Trophoblast cell (in vitro differentiated cells and primary cell): ENCODE measurements around the gene SLC35F4.
"Not testable (repeated sequence)": the region's sequence is repeated elsewhere in the genome, so short reads cannot be mapped to it uniquely, and the experiment has no call there.

Source experiments
- DNase-seq, 2 donors: peaks; one replicate each; pipeline ENCODE4 v3.0.0-alpha.2; 2016
- H2AFZ ChIP-seq: 2 replicates; pipeline ENCODE4 v1.6.1; 2013; ENCODE audit warnings: low read length, moderate library complexity, mild to moderate bottlenecking; ENCODE audit not compliant: insufficient read depth, poor library complexity
- H2AK5ac ChIP-seq: 2 replicates; pipeline ENCODE4 v1.6.1; 2013; ENCODE audit warnings: mild to moderate bottlenecking, low read length
- H2BK120ac ChIP-seq: 2 replicates; pipeline ENCODE4 v1.6.1; 2013; ENCODE audit warnings: low read length, mild to moderate bottlenecking, moderate library complexity; ENCODE audit not compliant: insufficient read depth, poor library complexity
- H2BK12ac ChIP-seq: 2 replicates; pipeline ENCODE4 v1.6.1; 2013; ENCODE audit warnings: mild to moderate bottlenecking, low read length, moderate library complexity
- H2BK5ac ChIP-seq: 2 replicates; pipeline ENCODE4 v1.6.1; 2013; ENCODE audit warnings: low read length, low read depth, moderate library complexity, mild to moderate bottlenecking; ENCODE audit not compliant: poor library complexity
- H3K14ac ChIP-seq: 2 replicates; pipeline ENCODE4 v1.6.1; 2013; ENCODE audit warnings: mild to moderate bottlenecking, low read length
- H3K18ac ChIP-seq: 2 replicates; pipeline ENCODE4 v1.6.1; 2013; ENCODE audit warnings: mild to moderate bottlenecking, low read length
- H3K23ac ChIP-seq: 2 replicates; pipeline ENCODE4 v1.6.1; 2013; ENCODE audit warnings: low read length
- H3K27ac ChIP-seq: 2 replicates; pipeline ENCODE4 v1.5.1; 2013; ENCODE audit warnings: low read depth, mild to moderate bottlenecking, inconsistent platforms, low read length, moderate library complexity
- H3K27me3 ChIP-seq: 2 replicates; pipeline ENCODE4 v1.6.1; 2013; ENCODE audit warnings: inconsistent platforms, mild to moderate bottlenecking, low read length, moderate library complexity; ENCODE audit not compliant: insufficient read depth
- H3K36me3 ChIP-seq, 2 experiments: 1 replicate in 1 of 2; 2 replicates in 1 of 2; pipeline ENCODE4 v1.6.1; 2013; ENCODE audit warnings: low read length in 2 of 2, mild to moderate bottlenecking in 2 of 2, moderate library complexity in 1 of 2; ENCODE audit not compliant: insufficient read depth in 2 of 2, control insufficient read depth in 1 of 2
- H3K4ac ChIP-seq: 2 replicates; pipeline ENCODE4 v1.6.1; 2013; ENCODE audit warnings: low read depth, mild to moderate bottlenecking, low read length, moderate library complexity
- H3K4me1 ChIP-seq, 2 experiments: 1 replicate in 1 of 2; 2 replicates in 1 of 2; pipeline ENCODE4 v1.6.1; 2013; ENCODE audit warnings: low read length in 2 of 2, mild to moderate bottlenecking in 2 of 2, moderate library complexity in 1 of 2; ENCODE audit not compliant: insufficient read depth in 2 of 2, control insufficient read depth in 1 of 2
- H3K4me2 ChIP-seq: 2 replicates; pipeline ENCODE4 v1.6.1; 2013; ENCODE audit warnings: inconsistent platforms, mild to moderate bottlenecking, low read length, moderate library complexity
- H3K4me3 ChIP-seq: 2 replicates; pipeline ENCODE4 v1.5.1; 2013; ENCODE audit warnings: mild to moderate bottlenecking, low read depth, low read length, inconsistent platforms
- H3K79me1 ChIP-seq: one replicate; pipeline ENCODE4 v1.6.1; 2013; ENCODE audit warnings: low read length
- H3K79me2 ChIP-seq: 2 replicates; pipeline ENCODE4 v1.6.1; 2013; ENCODE audit warnings: low read length, mild to moderate bottlenecking; ENCODE audit not compliant: control insufficient read depth, insufficient read depth, poor library complexity
- H3K9ac ChIP-seq: 2 replicates; pipeline ENCODE4 v1.6.1; 2013; ENCODE audit warnings: mild to moderate bottlenecking, low read length
- H3K9me3 ChIP-seq: 2 replicates; pipeline ENCODE4 v1.6.1; 2013; ENCODE audit warnings: low read depth, mild to moderate bottlenecking, control low read depth, inconsistent platforms, low read length; ENCODE audit not compliant: insufficient read depth
- H4K12ac ChIP-seq: 2 replicates; pipeline ENCODE4 v1.6.1; 2013; ENCODE audit warnings: low read depth, mild to moderate bottlenecking, low read length, moderate library complexity
- H4K8ac ChIP-seq: 2 replicates; pipeline ENCODE4 v1.6.1; 2013; ENCODE audit warnings: low read depth, mild to moderate bottlenecking, low read length, moderate library complexity
- H4K91ac ChIP-seq: one replicate; pipeline ENCODE4 v1.6.1; 2013; ENCODE audit warnings: low read depth, mild to moderate bottlenecking, low read length, moderate library complexity
- WGBS: extraction: QIAGEN DNeasy Blood & Tissue Kit; methylation state at CpG from one replicate; pipeline ENCODE4 v1.1.7; 2013; ENCODE audit warnings: missing lambda C conversion rate; ENCODE audit not compliant: insufficient read length, insufficient coverage; ENCODE audit errors: extremely low coverage; 5-methylcytosine and 5-hydroxymethylcytosine counted together

Gene SLC35F4

GRCh38 chr14:57753821-57754220, 112.1 kb downstream of the SLC35F4 start:
- WGBS: no CpG with 5 or more reads among the region's 4 CpGs
- H3K4ac ChIP-seq: no peak overlapping the region

DNA sequence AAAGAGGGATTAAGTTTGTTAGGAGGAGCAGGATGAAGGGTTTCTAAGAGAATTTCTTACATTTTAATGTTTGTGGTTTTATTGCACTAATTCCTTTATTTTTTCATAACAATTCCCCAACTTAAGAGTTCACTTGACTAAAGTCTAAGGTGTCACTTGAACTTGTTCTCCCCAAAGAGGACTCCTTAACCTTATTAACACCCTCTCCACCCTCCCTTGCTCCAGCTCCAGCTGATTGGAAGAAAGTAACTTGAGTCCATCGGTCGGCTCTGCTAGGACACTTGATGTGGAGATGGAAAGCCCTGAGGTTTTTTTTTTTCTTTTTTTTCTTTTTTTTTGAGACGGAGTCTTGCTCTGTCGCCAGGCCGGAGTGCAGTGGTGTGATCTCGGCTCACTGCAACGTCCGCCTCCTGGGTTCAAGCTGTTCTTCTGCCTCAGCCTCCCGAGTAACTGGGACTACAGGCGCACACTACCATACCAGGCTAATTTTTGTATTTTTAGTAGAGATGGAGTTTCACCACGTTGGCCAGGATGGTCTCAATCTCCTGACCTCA, 113.7 kb downstream of the SLC35F4 start:
- not testable (repeated sequence) for H2AK5ac ChIP-seq, H3K4me2 ChIP-seq, H2BK5ac ChIP-seq, H2BK12ac ChIP-seq, H4K12ac ChIP-seq, H3K36me3 ChIP-seq, H3K27ac ChIP-seq, H3K79me2 ChIP-seq, H2BK120ac ChIP-seq, H3K18ac ChIP-seq, H3K9ac ChIP-seq, H3K4me1 ChIP-seq, H3K4me3 ChIP-seq, H3K79me1 ChIP-seq, H3K27me3 ChIP-seq, H3K14ac ChIP-seq, H3K9me3 ChIP-seq, H4K91ac ChIP-seq, H3K4ac ChIP-seq, DNase-seq, H4K8ac ChIP-seq, H2AFZ ChIP-seq, H3K23ac ChIP-seq
- no CpG with 5 or more reads among the region's 11 CpGs for WGBS

More at GRCh38 chr14:57753821-57754220, 112.1 kb downstream of the SLC35F4 start:
- Histone ChIP-seq H2BK120ac (no peak overlapping the region), H4K91ac (no peak overlapping the region), H3K18ac (no peak overlapping the region), H2AFZ (no peak overlapping the region), H2BK12ac (no peak overlapping the region), H3K9me3 (no peaks in the 10 kb centered on the region), H3K4me2 (no peak overlapping the region), H4K8ac (no peak overlapping the region), H3K4me3 (no peak overlapping the region), H2BK5ac (no peak overlapping the region), H3K27me3 (no peaks in the 10 kb centered on the region), H3K79me2 (no peaks in the 10 kb centered on the region), H3K36me3 (no peaks in the 10 kb centered on the region), H3K14ac (no peak overlapping the region), H2AK5ac (no peak overlapping the region), H3K23ac (no peak overlapping the region), H3K9ac (no peak overlapping the region), H3K27ac (no peak overlapping the region), H3K79me1 (no peaks in the 10 kb centered on the region), H3K4me1 (no peaks in the 10 kb centered on the region), H4K12ac (no peak overlapping the region)
- DNase-seq: no peak

DNA sequence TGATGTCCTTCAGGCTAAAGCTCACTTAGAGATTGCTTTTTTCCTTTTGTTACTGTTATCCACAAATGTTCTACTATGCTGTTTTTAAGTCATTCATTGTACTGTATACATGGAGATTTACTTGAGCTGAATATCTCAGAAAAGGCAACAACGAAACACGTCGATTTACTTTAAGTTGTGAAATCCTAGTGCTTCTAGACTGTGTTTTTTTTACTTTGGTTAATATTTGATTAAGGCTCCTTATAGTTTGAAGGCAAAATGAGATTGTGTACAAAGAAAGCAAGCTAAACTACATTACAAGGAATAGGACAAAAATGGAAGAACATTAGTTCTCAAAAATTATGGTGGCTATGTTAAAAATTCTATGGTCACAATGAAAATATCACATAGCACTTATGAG, 114.5 kb downstream of the SLC35F4 start:
- H4K12ac ChIP-seq: no peak overlapping the region

DNA sequence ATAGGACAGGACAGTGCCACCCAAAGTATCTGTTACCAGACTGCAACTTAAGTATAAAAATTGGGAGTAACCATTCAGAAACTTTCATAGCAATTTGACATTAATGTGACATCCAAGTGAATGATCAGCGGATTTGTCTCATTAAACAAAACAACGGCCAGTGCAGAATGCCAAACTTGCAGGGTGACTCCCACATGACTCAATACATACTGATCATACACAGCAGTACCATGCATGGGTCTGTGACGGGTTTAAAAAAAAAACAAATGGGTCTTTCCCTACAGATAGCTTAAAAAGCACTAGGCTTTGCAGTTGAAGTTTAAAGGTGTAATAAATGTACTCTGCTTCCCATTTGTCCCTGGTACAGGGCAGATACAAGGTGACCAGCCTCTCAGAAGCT, 116.6 kb downstream of the SLC35F4 start:
- no peak overlapping the region for H4K12ac ChIP-seq
- no peak overlapping the region for H3K23ac ChIP-seq
- H3K4me2 ChIP-seq: no peak overlapping the region
- H2BK120ac ChIP-seq: no peak overlapping the region
- no peaks in the 10 kb centered on the region for H3K27me3 ChIP-seq
- H4K8ac ChIP-seq: no peak overlapping the region
- no peak overlapping the region for H3K14ac ChIP-seq
- DNase-seq: peak; percentile 3 to 13
- no peak overlapping the region for H2BK5ac ChIP-seq
- H3K79me1 ChIP-seq: no peaks in the 10 kb centered on the region
- no peak overlapping the region for H3K4ac ChIP-seq
- no CpG with 5 or more reads among the region's 3 CpGs for WGBS
- H3K27ac ChIP-seq: no peak overlapping the region
- H2BK12ac ChIP-seq: no peak overlapping the region
- H3K18ac ChIP-seq: no peak overlapping the region
- H3K4me3 ChIP-seq: no peak overlapping the region
- H3K4me1 ChIP-seq: no peaks in the 10 kb centered on the region
- H4K91ac ChIP-seq: no peak overlapping the region
- no peak overlapping the region for H2AK5ac ChIP-seq
- no peak overlapping the region for H2AFZ ChIP-seq
- no peaks in the 10 kb centered on the region for H3K79me2 ChIP-seq
- H3K36me3 ChIP-seq: no peaks in the 10 kb centered on the region
- H3K9ac ChIP-seq: no peak overlapping the region
- no peaks in the 10 kb centered on the region for H3K9me3 ChIP-seq

More for the DNA sequence above, 114.5 kb downstream of the SLC35F4 start:
- no peaks in the 10 kb centered on the region for H3K9me3 ChIP-seq
- H2AFZ ChIP-seq: no peak overlapping the region
- H3K27ac ChIP-seq: no peak overlapping the region
- H3K14ac ChIP-seq: no peak overlapping the region
- no peak overlapping the region for H4K8ac ChIP-seq
- H3K79me2 ChIP-seq: no peaks in the 10 kb centered on the region
- no peak overlapping the region for H2AK5ac ChIP-seq
- H4K91ac ChIP-seq: no peak overlapping the region
- H3K4ac ChIP-seq: no peak overlapping the region
- H2BK12ac ChIP-seq: no peak overlapping the region
- DNase-seq: no peak
- no peak overlapping the region for H2BK120ac ChIP-seq
- H3K23ac ChIP-seq: no peak overlapping the region
- no CpG with 5 or more reads among the region's 3 CpGs for WGBS
- no peak overlapping the region for H3K4me3 ChIP-seq
- H3K27me3 ChIP-seq: no peaks in the 10 kb centered on the region
- H2BK5ac ChIP-seq: no peak overlapping the region
- no peaks in the 10 kb centered on the region for H3K79me1 ChIP-seq
- no peak overlapping the region for H3K9ac ChIP-seq
- no peaks in the 10 kb centered on the region for H3K36me3 ChIP-seq
- H3K4me2 ChIP-seq: no peak overlapping the region
- H3K4me1 ChIP-seq: no peaks in the 10 kb centered on the region
- H3K18ac ChIP-seq: no peak overlapping the region
